ENCODE data around the gene ADAM12. TPM values are rescaled to one million over a fixed set of nuclear protein-coding genes. Genes with fewer than 3 reads are reported as not detected.

The ADAM12 gene
- total RNA-seq, 1 donor from 2014 or later, result 8.0 TPM

GRCh38 chr10:126352453-126352852 lies 35.8 kb downstream of the ADAM12 start:
- no peak overlapping the region for H3K9ac ChIP-seq
- H4K20me1 ChIP-seq (ENCODE audit: low read depth), result no peaks in the 10 kb centered on the region
- no peak overlapping the region for H3K27ac ChIP-seq
- H3K36me3 ChIP-seq, result no peaks in the 10 kb centered on the region
- H3K4me2 ChIP-seq, result no peak overlapping the region
- no peak overlapping the region for H2AFZ ChIP-seq (replicated peaks)
- TF ChIP-seq EZH2phosphoT487 (IDR thresholded peaks at IDR 0.05) (no peak), EZH2 (IDR thresholded peaks at IDR 0.05) (no peak), CTCF (IDR thresholded peaks at IDR 0.05) (no peak)
- Mint-ChIP-seq H3K4me3 (no peak overlapping the region), H3K4me1 (peaks cover 14% of the 10 kb centered on the region), H3K36me3 (no peaks in the 10 kb centered on the region), H3K27me3 (ENCODE audit: insufficient read depth, low read depth) (peaks cover 3% of the 10 kb centered on the region), H3K27ac (no peak overlapping the region), H3K9me3 (peaks cover 22% of the 10 kb centered on the region)
- H3K27me3 ChIP-seq, result no peaks in the 10 kb centered on the region
- DNase-seq (ENCODE audit: low spot score), result no peak
- H3K4me1 ChIP-seq, result peaks cover 14% of the 10 kb centered on the region
- H3K4me3 ChIP-seq, result no peak overlapping the region
- no peaks in the 10 kb centered on the region for H3K79me2 ChIP-seq (ENCODE audit: low read depth)
- H3K9me3 ChIP-seq (ENCODE audit: low read depth), result peaks cover 3% of the 10 kb centered on the region
- H3F3A ChIP-seq (ENCODE audit: low read depth), result peaks cover 7% of the 10 kb centered on the region

- H4K20me1 ChIP-seq (ENCODE audit: low read depth), result no peaks in the 10 kb centered on the region
- no peak overlapping the region for H3K9ac ChIP-seq
- H3K36me3 Mint-ChIP-seq, result no peaks in the 10 kb centered on the region
- DNase-seq (ENCODE audit: low spot score), result no peak
- H3K27me3 Mint-ChIP-seq (ENCODE audit: insufficient read depth, low read depth), result peaks cover 3% of the 10 kb centered on the region
- H3K4me1 Mint-ChIP-seq, result peaks cover 14% of the 10 kb centered on the region
- H3K4me3 ChIP-seq, result no peak overlapping the region
- H3K4me2 ChIP-seq, result no peak overlapping the region
- H3K9me3 ChIP-seq (ENCODE audit: low read depth), result peaks cover 5% of the 10 kb centered on the region
- peaks cover 9% of the 10 kb centered on the region for H3K9me3 Mint-ChIP-seq
- no peaks in the 10 kb centered on the region for H3K79me2 ChIP-seq (ENCODE audit: low read depth)
- peaks cover 14% of the 10 kb centered on the region for H3K4me1 ChIP-seq
- H3F3A ChIP-seq (ENCODE audit: low read depth), result peaks cover 7% of the 10 kb centered on the region
- no peaks in the 10 kb centered on the region for H3K36me3 ChIP-seq
- no peak overlapping the region for H3K27ac Mint-ChIP-seq
- H2AFZ ChIP-seq (replicated peaks), result no peak overlapping the region
- H3K27ac ChIP-seq, result no peak overlapping the region
- no peak for TF ChIP-seq EZH2phosphoT487 (IDR thresholded peaks at IDR 0.05)
- no peak for TF ChIP-seq EZH2 (IDR thresholded peaks at IDR 0.05)
- TF ChIP-seq CTCF (IDR thresholded peaks at IDR 0.05), result no peak
- H3K27me3 ChIP-seq, result no peaks in the 10 kb centered on the region
- no peak overlapping the region for H3K4me3 Mint-ChIP-seq
These were observed 37.3 kb downstream of the ADAM12 start for GRCh38 chr10:126351021-126351420.

- no peak overlapping the region for H3K27ac ChIP-seq
- H3K27ac Mint-ChIP-seq, result no peak overlapping the region
- peaks cover 14% of the 10 kb centered on the region for H3K4me1 ChIP-seq
- no peak overlapping the region for H3K9ac ChIP-seq
- peaks cover 7% of the 10 kb centered on the region for H3F3A ChIP-seq (ENCODE audit: low read depth)
- H3K9me3 Mint-ChIP-seq, result peaks cover 3% of the 10 kb centered on the region
- no peaks in the 10 kb centered on the region for H3K27me3 ChIP-seq
- no peak overlapping the region for H2AFZ ChIP-seq (replicated peaks)
- no peak for TF ChIP-seq EZH2phosphoT487 (IDR thresholded peaks at IDR 0.05)
- TF ChIP-seq CTCF (IDR thresholded peaks at IDR 0.05), result no peak
- no peak for TF ChIP-seq EZH2 (IDR thresholded peaks at IDR 0.05)
- H4K20me1 ChIP-seq (ENCODE audit: low read depth), result no peaks in the 10 kb centered on the region
- no peak overlapping the region for H3K4me3 Mint-ChIP-seq
- DNase-seq (ENCODE audit: low spot score), result no peak
- H3K4me2 ChIP-seq, result no peak overlapping the region
- no peaks in the 10 kb centered on the region for H3K36me3 ChIP-seq
- peaks cover 3% of the 10 kb centered on the region for H3K27me3 Mint-ChIP-seq (ENCODE audit: insufficient read depth, low read depth)
- H3K36me3 Mint-ChIP-seq, result no peaks in the 10 kb centered on the region
- no peak overlapping the region for H3K4me3 ChIP-seq
- no peaks in the 10 kb centered on the region for H3K79me2 ChIP-seq (ENCODE audit: low read depth)
- peaks cover 5% of the 10 kb centered on the region for H3K9me3 ChIP-seq (ENCODE audit: low read depth)
- peaks cover 14% of the 10 kb centered on the region for H3K4me1 Mint-ChIP-seq
These were observed 37.9 kb downstream of the ADAM12 start for GRCh38 chr10:126350216-126350992.
